ENCODE data around the gene PHF10.

PHF10 gene

GRCh38 chr6:169726049-169726400, 1.7 kb upstream of the PHF10 start:
- H3K4me3 ChIP-seq: no peak overlapping the region
- H3K27me3 ChIP-seq: no peaks in the 10 kb centered on the region
- H3K36me3 ChIP-seq: no peaks in the 10 kb centered on the region
- TF ChIP-seq CTCF (IDR thresholded peaks at IDR 0.05): no peak
- H3K9me3 ChIP-seq: no peaks in the 10 kb centered on the region
- intact Hi-C loops (cut with DNase I; ENCODE audit: low total_unique reads): loop anchor here (10.0 kb wide), 1 partner anchor 829 kb away; the partner anchor contains the start of genes PSMB1 and TBP
- H3K4me1 ChIP-seq: peaks cover 0 to 27% (median 13%) of the 10 kb centered on the region in 4 donors
- no peak for DNase-seq
- H3K27ac ChIP-seq: peak overlapping the region in 1 of 2 donors; percentile 97

GRCh38 chr6:169725125-169726048, 1.1 kb upstream of the PHF10 start:
- Histone ChIP-seq H3K4me1 (peaks cover 0 to 28% (median 13%) of the 10 kb centered on the region in 4 donors), H3K9me3 (no peaks in the 10 kb centered on the region), H3K27ac (peak overlapping the region; percentile 91 to 97), H3K4me3 (peak overlapping the region; percentile 74 to 88), H3K27me3 (no peaks in the 10 kb centered on the region), H3K36me3 (no peaks in the 10 kb centered on the region)
- no peak for TF ChIP-seq CTCF (IDR thresholded peaks at IDR 0.05)
- intact Hi-C loops (cut with DNase I; ENCODE audit: low total_unique reads): loop anchor here (10.0 kb wide), 1 partner anchor 829 kb away; the partner anchor contains the start of genes PSMB1 and TBP
- DNase-seq: peak; percentile 52 to 82

- H3K4me3 ChIP-seq: peak overlapping the region; percentile 74 to 88
- H3K27ac ChIP-seq: peak overlapping the region; percentile 91 to 97
- no peak for TF ChIP-seq CTCF (IDR thresholded peaks at IDR 0.05)
- intact Hi-C loops (cut with DNase I; ENCODE audit: low total_unique reads): loop anchor here (2.0 to 10.0 kb wide), 2 partner anchors 21 to 831 kb away; partner anchors contain the start of genes C6orf120, PSMB1, TBP and WDR27
- no peaks in the 10 kb centered on the region for H3K36me3 ChIP-seq
- DNase-seq: peak; percentile 21 to 56
- no peaks in the 10 kb centered on the region for H3K27me3 ChIP-seq
- H3K9me3 ChIP-seq: no peaks in the 10 kb centered on the region
- H3K4me1 ChIP-seq: peaks cover 0 to 32% (median 13%) of the 10 kb centered on the region in 4 donors
These were observed 258 bp downstream of the PHF10 start for GRCh38 chr6:169723991-169724493.

- no peaks in the 10 kb centered on the region for H3K27me3 ChIP-seq
- no peaks in the 10 kb centered on the region for H3K9me3 ChIP-seq
- peak overlapping the region; percentile 74 to 88 for H3K4me3 ChIP-seq
- DNase-seq: peak; percentile 69 to 89
- H3K27ac ChIP-seq: peak overlapping the region; percentile 87 to 98
- H3K4me1 ChIP-seq: peaks cover 0 to 32% (median 13%) of the 10 kb centered on the region in 4 donors
- intact Hi-C loops (cut with DNase I; ENCODE audit: low total_unique reads): loop anchor here (2.0 to 10.0 kb wide), 2 partner anchors 21 to 831 kb away; partner anchors contain the start of genes C6orf120, PSMB1, TBP and WDR27
- H3K36me3 ChIP-seq: peaks cover 0 to under 1% (median 0%) of the 10 kb centered on the region in 3 donors
- peak in 1 of 2 experiments; percentile 6 for TF ChIP-seq CTCF (IDR thresholded peaks at IDR 0.05)
These were observed 945 bp downstream of the PHF10 start for GRCh38 chr6:169723200-169723909.

All from tibial artery (tissue), 4 donors.